NCI-H460 (cell line): ENCODE data around the gene GMDS. TPM values are rescaled to one million over a fixed set of nuclear protein-coding genes. Genes with fewer than 3 reads are reported as not detected.

ENCODE experiments used
- DNase-seq: peaks from one replicate; pipeline ENCODE4 v3.0.0-alpha.2; 2016; ENCODE audit warnings: low read depth; ENCODE audit errors: extremely low read depth
- total RNA-seq: library from RNA; depleted of rRNA; stranded (reverse); fragments of >200 nt; shearing (Covaris generic); gene quantifications from 2 replicates; pipeline ENCODE4 v1.2.3, GENCODE V29; 2014

The GMDS gene
- total RNA-seq, 1 experiment from 2014 or later: 20.3 TPM

DNA sequence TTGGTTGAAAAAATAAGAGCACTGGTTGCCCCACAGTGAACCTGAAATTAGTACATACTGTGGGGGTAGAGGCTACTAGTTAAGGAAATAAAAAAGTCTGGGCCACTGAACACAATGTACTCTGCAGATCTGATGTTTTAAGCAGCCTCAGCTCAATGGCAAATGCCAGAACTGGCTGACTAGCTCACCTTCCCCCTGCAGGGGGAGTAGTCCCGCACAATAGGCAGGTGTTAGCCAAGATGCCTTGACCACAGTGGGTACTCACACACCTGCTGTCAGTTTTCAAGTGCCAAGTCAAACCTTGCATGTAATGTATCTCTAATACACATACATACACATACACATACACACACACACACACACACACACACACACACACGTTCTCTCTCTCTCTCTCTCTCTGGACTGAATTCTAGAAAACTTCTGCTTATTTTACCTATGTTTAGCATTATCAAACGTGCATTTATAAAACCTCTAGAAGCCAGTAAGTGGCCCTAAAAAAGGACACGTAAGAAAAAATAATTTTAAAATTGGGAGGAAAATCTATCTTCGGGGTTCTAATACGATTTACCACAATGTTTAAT, 36.1 kb downstream of the GMDS start:
- DNase-seq: peak; percentile 32

GRCh38 chr6:2208468-2208867, 36.9 kb downstream of the GMDS start:
- DNase-seq: no peak

- DNase-seq: no peak
Observed at GRCh38 chr6:2205396-2205795, 40.0 kb downstream of the GMDS start.

GRCh38 chr6:2204272-2204671, 41.1 kb downstream of the GMDS start:
- DNase-seq: no peak

DNA sequence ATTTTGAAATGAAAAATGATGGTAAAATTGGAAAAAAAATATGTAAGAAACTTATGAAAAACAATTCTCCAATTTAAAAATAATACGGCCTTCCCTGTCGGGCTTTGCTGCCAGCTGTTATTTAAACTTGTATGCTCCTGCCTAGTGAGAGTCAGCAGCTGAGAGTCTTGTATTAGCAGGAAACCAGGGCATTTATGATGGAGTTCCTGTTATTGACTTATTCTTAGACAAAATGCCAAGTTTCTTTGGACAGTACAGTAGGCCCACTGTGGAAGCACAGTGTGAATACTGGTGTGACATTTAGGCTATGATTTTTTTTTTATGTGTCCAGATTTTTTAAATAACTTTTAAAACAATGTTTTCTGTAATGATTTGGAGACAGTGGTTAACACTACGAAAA, 42.1 kb downstream of the GMDS start:
- DNase-seq: no peak

DNA sequence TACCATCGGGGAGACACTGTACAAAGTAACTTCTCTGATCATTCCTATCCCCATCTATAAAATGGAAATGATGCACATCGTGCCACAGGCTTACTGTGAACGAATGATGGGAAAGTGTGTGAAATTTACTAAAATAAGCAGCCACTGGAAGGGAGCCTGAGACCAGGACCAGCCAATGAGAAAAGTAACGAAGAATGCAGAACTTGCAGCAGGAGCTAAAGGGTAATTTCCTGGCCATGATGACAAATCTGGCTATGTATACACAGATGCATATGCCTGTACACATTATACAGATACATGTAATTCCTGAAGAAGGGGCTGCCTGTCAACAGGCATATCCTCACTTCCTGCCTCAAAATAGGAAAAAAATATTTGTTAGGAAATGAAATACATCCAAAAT, 47.4 kb downstream of the GMDS start:
- DNase-seq: no peak

DNA sequence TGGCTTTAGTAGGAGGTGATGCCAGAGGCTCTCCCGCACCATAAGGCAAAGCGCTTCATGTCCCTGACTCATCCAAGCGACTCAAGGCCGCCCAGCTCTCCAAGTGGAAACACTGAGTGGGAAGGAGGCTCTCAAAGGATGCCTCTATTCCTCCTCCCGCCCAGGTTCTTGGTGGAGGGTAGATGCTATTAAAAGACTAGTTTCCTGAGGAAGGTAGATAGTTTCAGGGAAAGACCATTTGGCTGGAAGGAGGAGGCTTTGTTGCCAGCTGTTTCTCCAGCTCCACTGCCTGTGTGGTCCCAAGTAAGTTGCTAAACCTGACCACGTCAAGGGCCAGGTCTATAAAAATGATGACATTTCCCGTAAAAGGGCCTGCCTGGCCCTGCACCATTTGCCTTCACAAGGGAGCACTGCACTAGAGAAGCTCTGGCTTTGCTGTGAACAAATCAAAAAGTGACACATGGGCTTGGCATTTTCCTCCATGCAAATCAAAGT, 48.2 kb downstream of the GMDS start:
- DNase-seq: no peak

GRCh38 chr6:2196079-2196679, 49.2 kb downstream of the GMDS start:
- peak; percentile 41 for DNase-seq

DNA sequence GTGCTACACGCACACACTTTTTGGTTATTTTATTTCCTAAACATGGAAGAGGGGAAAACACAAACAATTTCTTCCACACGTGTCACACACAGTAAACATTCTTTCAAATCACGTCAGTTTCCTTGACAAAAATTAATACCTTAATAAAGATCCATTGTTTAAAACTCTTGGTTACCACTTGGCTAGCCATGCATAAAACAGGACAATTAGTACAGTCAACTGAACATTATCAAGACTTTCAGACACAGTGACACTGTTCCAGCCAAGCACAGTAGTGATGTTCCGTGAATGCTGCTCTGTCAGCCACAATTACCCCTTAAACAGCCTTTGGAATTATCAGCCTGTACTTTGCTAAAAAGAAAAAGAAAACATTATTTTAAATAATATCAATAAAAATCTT, 50.8 kb downstream of the GMDS start:
- DNase-seq: no peak

DNA sequence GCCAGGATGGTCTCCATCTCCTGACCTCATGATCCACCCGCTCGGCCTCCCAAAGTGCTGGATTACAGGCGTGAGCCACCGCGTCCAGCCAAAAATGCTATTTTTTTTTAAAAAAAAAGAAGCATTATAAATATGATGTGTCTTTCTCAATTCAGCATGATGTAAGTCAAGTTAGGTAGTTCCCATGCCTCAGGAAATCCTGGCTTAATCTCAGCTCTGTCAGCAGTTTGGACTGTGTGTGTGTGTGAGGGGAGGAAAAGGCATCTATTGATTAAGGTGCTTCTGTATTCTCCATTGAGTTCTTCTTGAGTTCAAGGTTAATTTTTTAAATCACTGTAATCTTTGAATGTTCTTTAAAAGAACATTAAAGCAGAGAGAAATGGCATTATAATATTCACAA, 51.5 kb downstream of the GMDS start:
- DNase-seq: no peak

- DNase-seq: no peak
Observed at GRCh38 chr6:2192976-2193375, 52.4 kb downstream of the GMDS start.

- no peak for DNase-seq
Observed at GRCh38 chr6:2191390-2191740, 54.0 kb downstream of the GMDS start.

DNA sequence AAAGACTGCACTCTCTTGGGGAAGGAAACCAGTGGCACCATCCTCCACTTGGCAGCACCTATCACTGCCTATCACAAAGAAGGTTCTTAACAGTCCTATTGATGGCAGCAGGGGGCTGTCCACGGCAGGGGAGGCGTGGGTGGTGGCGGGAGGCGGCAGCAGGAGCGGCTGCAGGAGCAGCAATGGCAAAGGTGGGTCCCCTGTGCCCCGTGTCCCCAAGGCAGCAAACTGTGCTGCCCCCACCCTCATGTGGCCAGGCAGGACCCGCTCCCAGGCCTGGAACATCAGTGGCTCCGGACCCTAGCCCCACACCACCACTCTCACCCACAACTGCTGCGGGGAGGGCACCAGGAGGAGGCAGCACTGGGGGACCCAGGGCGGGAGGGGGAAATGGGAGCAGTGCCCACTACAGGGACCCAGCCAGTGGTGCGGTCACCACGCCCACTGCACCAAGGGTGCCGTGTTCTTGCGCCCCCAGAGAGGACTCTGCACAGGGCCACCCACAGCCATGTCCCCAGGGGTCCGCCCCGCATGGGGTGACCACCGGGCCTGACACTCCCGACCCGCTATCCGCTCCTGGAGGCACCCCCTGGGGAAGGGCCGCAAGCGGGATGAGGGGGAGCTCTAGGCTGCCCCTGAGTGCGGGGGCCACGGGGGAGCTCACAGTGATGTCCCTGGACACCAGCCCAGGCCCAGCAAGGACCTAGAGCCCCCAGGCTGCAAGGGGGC, 54.6 kb downstream of the GMDS start:
- DNase-seq: no peak

DNA sequence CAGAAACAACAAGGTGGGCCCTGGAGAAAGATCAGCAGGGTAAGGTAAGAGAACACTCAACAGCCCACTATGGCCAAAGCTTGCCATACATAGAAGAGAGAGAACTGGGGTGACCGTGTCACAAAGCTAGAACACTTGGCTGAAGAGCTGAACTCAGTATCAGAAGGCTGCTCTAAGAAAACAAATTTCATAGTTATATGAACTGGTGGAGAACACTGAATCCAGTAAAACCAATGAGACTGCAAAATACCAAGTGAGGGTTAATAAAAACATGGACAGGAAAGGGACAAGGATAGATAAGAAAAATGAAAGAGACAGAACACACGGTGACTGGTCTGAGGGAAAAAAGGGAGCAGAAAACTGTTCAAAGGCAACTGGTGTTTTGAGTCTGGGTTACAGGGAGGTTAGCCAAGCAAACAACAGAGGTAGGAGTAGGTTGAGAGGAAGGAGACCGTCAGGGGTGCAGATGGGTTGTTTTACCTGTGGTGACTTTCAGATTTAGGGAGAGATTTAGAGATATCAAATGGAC, 56.5 kb downstream of the GMDS start:
- DNase-seq: no peak

- no peak for DNase-seq
Observed at GRCh38 chr6:2188397-2188796, 57.0 kb downstream of the GMDS start.

GRCh38 chr6:2187826-2188225, 57.6 kb downstream of the GMDS start:
- no peak for DNase-seq

GRCh38 chr6:2186516-2186915, 58.9 kb downstream of the GMDS start:
- DNase-seq: no peak

GRCh38 chr6:2185466-2185865, 59.9 kb downstream of the GMDS start:
- DNase-seq: no peak

GRCh38 chr6:2184700-2185455, 60.5 kb downstream of the GMDS start:
- DNase-seq: no peak

GRCh38 chr6:2183752-2184151, 61.7 kb downstream of the GMDS start:
- DNase-seq: no peak

DNA sequence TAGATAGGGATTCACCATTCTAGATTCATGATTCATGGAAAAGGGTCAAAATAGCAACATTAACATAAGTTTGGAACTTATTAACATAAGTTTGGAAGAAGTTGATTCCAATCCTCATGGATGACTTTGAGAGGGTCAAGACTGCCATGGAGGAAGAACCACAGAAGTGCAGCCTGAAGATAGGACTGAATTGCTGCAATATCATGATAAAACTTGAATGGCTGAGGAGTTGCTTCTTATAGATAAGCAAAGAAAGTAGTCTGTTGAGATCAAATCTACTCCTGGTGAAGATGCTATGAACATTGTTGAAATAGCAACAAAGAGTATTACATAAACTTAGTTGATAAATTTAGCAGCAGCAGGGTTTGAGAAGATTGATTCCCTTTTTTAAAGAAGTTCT, 62.2 kb downstream of the GMDS start:
- DNase-seq: no peak
